ENCODE data around the gene F11R.

DNA sequence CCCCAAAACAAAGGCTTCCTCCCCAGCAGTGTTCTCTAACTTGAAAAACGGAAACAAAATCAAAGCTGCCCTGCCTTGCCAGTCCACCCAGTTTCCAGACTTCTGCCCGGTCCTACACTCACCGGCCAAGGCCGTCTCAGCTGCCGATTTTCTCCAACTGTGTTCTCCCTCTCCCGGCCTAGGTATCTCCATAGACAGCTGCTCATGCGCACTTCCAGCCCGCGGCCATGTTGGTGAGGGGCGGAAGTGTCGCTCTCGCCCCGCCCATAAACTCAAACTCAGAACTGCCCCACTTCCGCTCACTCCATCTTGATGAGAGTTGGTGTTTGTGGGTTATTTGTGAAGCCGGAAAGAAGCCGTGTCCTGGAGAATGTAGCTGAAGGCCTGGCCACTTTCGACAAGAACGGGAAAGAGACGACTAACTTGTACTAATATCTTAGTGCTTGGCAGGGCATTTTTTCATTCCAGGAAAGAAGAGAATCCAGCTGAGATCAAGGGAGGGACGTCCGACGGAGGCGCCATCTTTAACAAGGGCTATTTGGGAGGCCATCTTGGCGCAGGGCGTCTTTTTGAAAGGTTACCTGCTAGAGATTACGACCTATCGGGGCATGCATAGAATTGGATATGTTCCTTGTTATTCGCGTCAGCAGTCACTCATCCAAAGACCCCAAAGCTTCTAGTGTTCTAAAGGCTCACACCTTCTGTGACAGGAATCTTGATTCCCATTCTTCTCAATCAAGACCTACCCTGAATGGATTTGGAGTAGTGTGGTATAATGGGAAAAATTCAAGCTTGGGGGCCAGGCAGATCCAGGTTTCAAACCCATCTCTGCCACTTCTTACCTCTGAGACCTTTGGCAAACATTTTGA lies 25.0 kb upstream of the F11R start, which contains the start of gene USF1:
- no peak for TF ChIP-seq SALL2 (tag by site-specific recombination; IDR thresholded peaks at IDR 0.05; ENCODE audit: borderline replicate concordance)
- TF ChIP-seq YY1 (tag by site-specific recombination; IDR thresholded peaks at IDR 0.05): peak; percentile 98
- no peak for TF ChIP-seq CTCF (tag by site-specific recombination; IDR thresholded peaks at IDR 0.05)
- peak; percentile 29; the same call in 1 of the 2 replicates for TF ChIP-seq ZNF692 (tag by site-specific recombination; IDR thresholded peaks at IDR 0.05)
- no peak for TF ChIP-seq ZNF121 (tag by site-specific recombination; IDR thresholded peaks at IDR 0.05)
- TF ChIP-seq YY2 (tag by site-specific recombination; IDR thresholded peaks at IDR 0.05): peak; percentile 93
- TF ChIP-seq, protein P1, sequence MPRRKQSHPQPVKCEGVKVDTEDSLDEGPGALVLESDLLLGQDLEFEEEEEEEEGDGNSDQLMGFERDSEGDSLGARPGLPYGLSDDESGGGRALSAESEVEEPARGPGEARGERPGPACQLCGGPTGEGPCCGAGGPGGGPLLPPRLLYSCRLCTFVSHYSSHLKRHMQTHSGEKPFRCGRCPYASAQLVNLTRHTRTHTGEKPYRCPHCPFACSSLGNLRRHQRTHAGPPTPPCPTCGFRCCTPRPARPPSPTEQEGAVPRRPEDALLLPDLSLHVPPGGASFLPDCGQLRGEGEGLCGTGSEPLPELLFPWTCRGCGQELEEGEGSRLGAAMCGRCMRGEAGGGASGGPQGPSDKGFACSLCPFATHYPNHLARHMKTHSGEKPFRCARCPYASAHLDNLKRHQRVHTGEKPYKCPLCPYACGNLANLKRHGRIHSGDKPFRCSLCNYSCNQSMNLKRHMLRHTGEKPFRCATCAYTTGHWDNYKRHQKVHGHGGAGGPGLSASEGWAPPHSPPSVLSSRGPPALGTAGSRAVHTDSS (tag by site-specific recombination; IDR thresholded peaks at IDR 0.05): no peak
- no peak for TF ChIP-seq ZNF362 (tag by site-specific recombination; IDR thresholded peaks at IDR 0.05)
- TF ChIP-seq, protein P2, sequence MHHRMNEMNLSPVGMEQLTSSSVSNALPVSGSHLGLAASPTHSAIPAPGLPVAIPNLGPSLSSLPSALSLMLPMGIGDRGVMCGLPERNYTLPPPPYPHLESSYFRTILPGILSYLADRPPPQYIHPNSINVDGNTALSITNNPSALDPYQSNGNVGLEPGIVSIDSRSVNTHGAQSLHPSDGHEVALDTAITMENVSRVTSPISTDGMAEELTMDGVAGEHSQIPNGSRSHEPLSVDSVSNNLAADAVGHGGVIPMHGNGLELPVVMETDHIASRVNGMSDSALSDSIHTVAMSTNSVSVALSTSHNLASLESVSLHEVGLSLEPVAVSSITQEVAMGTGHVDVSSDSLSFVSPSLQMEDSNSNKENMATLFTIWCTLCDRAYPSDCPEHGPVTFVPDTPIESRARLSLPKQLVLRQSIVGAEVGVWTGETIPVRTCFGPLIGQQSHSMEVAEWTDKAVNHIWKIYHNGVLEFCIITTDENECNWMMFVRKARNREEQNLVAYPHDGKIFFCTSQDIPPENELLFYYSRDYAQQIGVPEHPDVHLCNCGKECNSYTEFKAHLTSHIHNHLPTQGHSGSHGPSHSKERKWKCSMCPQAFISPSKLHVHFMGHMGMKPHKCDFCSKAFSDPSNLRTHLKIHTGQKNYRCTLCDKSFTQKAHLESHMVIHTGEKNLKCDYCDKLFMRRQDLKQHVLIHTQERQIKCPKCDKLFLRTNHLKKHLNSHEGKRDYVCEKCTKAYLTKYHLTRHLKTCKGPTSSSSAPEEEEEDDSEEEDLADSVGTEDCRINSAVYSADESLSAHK (tag by site-specific recombination; IDR thresholded peaks at IDR 0.05): no peak
- TF ChIP-seq ZBTB21 (tag by site-specific recombination; IDR thresholded peaks at IDR 0.05): no peak
- TF ChIP-seq ZNF18 (tag by site-specific recombination; IDR thresholded peaks at IDR 0.05): no peak
